ENCODE data around the gene ACRBP.
"Not testable (repeated sequence)": the region's sequence is repeated elsewhere in the genome, so short reads cannot be mapped to it uniquely, and the experiment has no call there.

The ACRBP gene

DNA sequence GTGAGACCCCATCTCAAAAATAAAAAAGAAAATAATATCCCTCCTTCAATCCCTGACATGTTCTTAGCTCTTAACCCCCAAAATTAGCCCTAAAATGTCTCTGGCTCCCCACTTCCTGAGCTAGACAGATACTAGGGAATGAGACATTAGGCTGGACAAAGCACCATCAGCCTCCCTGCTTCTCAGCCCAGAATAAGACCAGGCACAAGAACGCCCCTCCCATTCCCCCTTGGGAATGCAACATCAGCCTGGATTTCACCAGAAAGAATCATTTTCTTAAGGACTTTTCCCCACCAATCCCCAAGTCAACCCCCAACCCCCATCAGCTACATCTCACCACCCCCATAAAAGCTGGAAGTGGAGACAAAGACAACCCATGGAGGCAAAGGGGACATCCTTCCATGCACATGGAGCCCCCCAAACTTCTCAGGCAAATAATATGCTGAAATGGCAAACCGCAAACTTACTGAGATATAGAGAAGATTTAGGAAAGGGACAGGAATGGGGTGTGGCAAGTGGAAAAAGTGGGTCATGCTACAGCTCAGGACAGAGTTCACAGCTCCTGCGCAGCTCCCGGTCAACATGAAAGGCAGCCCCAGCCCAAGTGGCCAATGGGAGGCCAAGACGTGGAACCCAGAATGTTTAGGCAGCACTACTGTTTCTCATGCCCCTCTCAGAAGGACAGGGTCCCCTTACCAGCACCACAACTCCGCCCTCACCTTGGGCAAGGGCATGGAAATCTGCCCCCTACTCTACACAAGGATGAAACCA is 42.8 kb downstream of the ACRBP start:
- no peak for DNase-seq (ENCODE audit: low read depth, low spot score)
- POLR2A ChIA-PET = interaction anchor here (2.2 kb wide), 1 partner anchor 52 kb away, joined by 6 read pairs; no protein-coding TSS in a partner anchor
- CTCF ChIA-PET = interaction anchor here (0.8 to 2.3 kb wide), 9 partner anchors 10 to 265 kb away, joined by 3 to 12 read pairs (median 4); no protein-coding TSS in a partner anchor
- TF ChIP-seq, protein P1, sequence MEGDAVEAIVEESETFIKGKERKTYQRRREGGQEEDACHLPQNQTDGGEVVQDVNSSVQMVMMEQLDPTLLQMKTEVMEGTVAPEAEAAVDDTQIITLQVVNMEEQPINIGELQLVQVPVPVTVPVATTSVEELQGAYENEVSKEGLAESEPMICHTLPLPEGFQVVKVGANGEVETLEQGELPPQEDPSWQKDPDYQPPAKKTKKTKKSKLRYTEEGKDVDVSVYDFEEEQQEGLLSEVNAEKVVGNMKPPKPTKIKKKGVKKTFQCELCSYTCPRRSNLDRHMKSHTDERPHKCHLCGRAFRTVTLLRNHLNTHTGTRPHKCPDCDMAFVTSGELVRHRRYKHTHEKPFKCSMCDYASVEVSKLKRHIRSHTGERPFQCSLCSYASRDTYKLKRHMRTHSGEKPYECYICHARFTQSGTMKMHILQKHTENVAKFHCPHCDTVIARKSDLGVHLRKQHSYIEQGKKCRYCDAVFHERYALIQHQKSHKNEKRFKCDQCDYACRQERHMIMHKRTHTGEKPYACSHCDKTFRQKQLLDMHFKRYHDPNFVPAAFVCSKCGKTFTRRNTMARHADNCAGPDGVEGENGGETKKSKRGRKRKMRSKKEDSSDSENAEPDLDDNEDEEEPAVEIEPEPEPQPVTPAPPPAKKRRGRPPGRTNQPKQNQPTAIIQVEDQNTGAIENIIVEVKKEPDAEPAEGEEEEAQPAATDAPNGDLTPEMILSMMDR (IDR thresholded peaks at IDR 0.05; ENCODE audit: insufficient read depth, low read length, missing control alignments) = no peak
- H3K4me3 ChIP-seq (ENCODE audit: low read depth, low read length) = peak overlapping the region; percentile 74

DNA sequence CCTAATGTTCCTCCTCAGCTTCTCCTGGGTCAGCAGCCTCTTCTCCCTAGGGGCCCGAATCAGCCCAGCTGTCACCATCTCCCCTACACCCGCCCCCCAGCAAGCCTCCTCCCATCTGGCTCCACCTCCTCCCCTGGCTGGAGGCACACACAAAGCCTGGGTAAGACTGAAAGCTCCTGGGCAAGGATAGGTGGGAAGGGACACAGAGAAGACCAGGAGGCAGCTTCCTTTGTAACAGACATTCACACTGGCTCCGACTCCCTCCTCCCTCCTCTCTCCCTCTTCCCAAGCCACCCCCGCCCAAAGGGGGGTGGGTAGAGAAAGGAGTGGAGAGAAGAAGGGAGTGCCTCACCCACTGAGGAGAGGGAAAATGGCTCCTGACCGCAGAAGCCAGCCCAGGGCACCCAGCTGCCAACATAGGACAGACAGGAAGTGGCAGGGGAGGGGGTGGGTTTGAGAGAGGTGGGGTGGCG is 44.1 kb downstream of the ACRBP start:
- DNase-seq (ENCODE audit: low read depth, low spot score) = no peak
- peak overlapping the region; percentile 15 for H3K4me3 ChIP-seq (ENCODE audit: low read depth, low read length)
- POLR2A ChIA-PET = interaction anchor here (1.0 to 1.2 kb wide), 2 partner anchors 69 to 86 kb away, joined by 3 to 4 read pairs; partner anchors contain the start of genes GAPDH and ZNF384

DNA sequence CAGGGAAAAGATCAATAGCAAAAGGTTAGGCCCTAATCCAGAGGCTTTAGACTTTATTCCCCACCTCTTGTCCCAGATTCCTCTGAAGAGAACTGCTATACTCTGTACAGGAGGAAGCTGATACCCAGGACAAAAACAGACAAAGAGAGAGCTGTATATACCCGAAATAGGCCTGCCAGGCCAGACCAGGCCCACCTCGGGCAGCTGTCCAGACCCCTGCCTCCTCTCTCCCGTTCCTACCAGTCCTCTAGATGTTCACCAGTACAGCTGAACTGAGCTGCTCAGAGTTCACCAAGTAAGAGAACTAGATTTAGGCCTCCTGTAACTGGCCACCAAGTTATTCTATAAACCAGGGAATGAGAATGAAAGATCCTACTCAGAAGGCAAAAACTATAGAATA is 44.7 kb downstream of the ACRBP start:
- TF ChIP-seq, protein P1 (IDR thresholded peaks at IDR 0.05; ENCODE audit: insufficient read depth, low read length, missing control alignments) = no peak
- CTCF ChIA-PET = interaction anchor here (0.9 to 2.1 kb wide), 8 partner anchors 14 to 105 kb away, joined by 3 to 6 read pairs (median 4); partner anchors contain the start of gene NOP2
- DNase-seq (ENCODE audit: low read depth, low spot score) = no peak
- POLR2A ChIA-PET = interaction anchor here (1.0 to 1.2 kb wide), 2 partner anchors 69 to 87 kb away, joined by 3 to 4 read pairs; partner anchors contain the start of genes GAPDH and ZNF384
- H3K4me3 ChIP-seq (ENCODE audit: low read depth, low read length) = no peak overlapping the region; the same call in 1 of the 2 replicates

More for the DNA sequence above, 44.1 kb downstream of the ACRBP start:
- TF ChIP-seq, protein P1 (IDR thresholded peaks at IDR 0.05; ENCODE audit: insufficient read depth, low read length, missing control alignments) = no peak
- CTCF ChIA-PET = interaction anchor here (0.8 to 2.1 kb wide), 9 partner anchors 14 to 175 kb away, joined by 3 to 6 read pairs (median 4); partner anchors contain the start of gene NOP2

DNA sequence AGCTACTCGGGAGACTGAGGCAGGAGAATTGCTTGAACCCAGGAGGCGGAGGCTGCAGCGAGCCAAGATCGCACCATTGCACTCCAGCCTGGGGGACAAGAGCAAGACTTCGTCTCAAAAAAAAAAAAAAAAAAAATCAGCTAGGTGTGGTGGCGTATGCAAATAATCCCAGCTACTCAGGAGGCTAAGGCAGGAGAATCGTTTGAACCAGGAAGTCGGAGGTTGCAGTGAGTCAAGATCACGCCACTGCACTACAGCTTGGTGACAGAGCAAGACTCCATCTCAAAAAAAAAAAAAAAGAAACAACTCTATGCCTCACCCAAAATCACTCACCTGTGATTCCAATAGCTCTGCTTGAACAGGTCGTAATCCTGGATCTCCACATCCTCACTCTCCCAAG is 51.6 kb downstream of the ACRBP start:
- H3K4me3 ChIP-seq (ENCODE audit: low read depth, low read length); DNase-seq (ENCODE audit: low read depth, low spot score): not testable (repeated sequence)
- ChIA-PET CTCF (interaction anchor here (0.8 to 1.8 kb wide), 7 partner anchors 10 to 274 kb away, joined by 3 to 5 read pairs (median 3); no protein-coding TSS in a partner anchor), POLR2A (interaction anchor here (1.0 kb wide), 1 partner anchor 62 kb away, joined by 4 read pairs; the partner anchor contains the start of gene GAPDH)

DNA sequence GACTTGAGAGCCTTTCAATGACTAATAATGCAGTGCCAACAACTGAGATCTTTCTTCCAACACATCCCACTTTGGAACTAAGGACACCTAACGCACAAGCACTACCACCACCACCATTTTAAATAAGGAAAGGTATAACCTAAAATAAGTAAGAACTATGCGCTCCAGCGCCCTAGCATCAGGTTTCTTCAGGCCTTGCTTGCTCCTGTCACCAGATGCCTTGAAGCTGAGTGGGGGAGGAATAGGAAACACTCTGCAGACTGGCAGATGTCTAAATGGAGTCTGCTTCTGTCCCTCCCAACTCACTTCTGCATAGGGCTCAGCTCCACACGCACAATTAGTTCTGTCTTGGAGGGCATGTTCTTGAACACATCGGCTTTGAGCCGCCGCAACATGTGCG is 55.1 kb downstream of the ACRBP start:
- no peak for DNase-seq (ENCODE audit: low read depth, low spot score)
- no peak overlapping the region for H3K4me3 ChIP-seq (ENCODE audit: low read depth, low read length)
- CTCF ChIA-PET = interaction anchor here (1.1 to 5.4 kb wide), 3 partner anchors 10 to 28 kb away, joined by 3 to 24 read pairs (median 4); no protein-coding TSS in a partner anchor
- POLR2A ChIA-PET = no interaction called here
- TF ChIP-seq, protein P1 (IDR thresholded peaks at IDR 0.05; ENCODE audit: insufficient read depth, low read length, missing control alignments) = no peak

Measured in AG04449 (cell line).